ENCODE results near the gene STON2.

DNA sequence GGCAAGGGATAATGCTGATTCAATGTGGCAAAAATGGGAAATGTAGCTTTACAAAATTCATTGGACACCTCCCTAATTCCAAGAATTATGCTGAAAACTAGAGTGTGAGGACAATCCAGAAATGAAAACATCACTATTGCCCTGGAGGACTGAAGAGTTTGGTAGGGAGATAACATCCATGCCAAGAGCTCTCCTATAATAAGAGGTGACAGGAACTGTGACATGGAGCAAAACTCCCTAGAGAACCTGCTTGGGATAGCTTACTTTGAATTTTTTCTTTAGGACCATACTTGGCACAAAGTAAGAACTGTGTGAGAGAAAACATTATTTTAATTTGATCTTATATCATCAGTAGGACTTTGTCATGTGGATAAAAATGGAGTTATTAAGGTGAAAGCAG, 48.9 kb downstream of the STON2 start:
- TF ChIP-seq, protein P1, sequence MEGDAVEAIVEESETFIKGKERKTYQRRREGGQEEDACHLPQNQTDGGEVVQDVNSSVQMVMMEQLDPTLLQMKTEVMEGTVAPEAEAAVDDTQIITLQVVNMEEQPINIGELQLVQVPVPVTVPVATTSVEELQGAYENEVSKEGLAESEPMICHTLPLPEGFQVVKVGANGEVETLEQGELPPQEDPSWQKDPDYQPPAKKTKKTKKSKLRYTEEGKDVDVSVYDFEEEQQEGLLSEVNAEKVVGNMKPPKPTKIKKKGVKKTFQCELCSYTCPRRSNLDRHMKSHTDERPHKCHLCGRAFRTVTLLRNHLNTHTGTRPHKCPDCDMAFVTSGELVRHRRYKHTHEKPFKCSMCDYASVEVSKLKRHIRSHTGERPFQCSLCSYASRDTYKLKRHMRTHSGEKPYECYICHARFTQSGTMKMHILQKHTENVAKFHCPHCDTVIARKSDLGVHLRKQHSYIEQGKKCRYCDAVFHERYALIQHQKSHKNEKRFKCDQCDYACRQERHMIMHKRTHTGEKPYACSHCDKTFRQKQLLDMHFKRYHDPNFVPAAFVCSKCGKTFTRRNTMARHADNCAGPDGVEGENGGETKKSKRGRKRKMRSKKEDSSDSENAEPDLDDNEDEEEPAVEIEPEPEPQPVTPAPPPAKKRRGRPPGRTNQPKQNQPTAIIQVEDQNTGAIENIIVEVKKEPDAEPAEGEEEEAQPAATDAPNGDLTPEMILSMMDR (IDR thresholded peaks at IDR 0.05; ENCODE audit: control extremely low read depth in 1 of 3, insufficient read depth in 1 of 3, low read depth in 1 of 3, low read length in 3 of 3) = no peak
- TF ChIP-seq GABPA (IDR thresholded peaks at IDR 0.05; ENCODE audit: borderline replicate concordance, insufficient read depth, low read length) (no peak), POLR2A (IDR thresholded peaks at IDR 0.05; ENCODE audit: control extremely low read depth in 1 of 2, low read depth in 2 of 2, low read length in 2 of 2) (no peak), KDM4A (IDR thresholded peaks at IDR 0.05; ENCODE audit: low read depth, low read length, severe bottlenecking) (no peak)
- TF ChIP-seq, protein P2, sequence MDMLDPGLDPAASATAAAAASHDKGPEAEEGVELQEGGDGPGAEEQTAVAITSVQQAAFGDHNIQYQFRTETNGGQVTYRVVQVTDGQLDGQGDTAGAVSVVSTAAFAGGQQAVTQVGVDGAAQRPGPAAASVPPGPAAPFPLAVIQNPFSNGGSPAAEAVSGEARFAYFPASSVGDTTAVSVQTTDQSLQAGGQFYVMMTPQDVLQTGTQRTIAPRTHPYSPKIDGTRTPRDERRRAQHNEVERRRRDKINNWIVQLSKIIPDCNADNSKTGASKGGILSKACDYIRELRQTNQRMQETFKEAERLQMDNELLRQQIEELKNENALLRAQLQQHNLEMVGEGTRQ (IDR thresholded peaks at IDR 0.05; ENCODE audit: low read length) = no peak

Data from H1 (cell line).